ENCODE measurements around the gene COQ3. TPM values are rescaled to one million over a fixed set of nuclear protein-coding genes. Genes with fewer than 3 reads are reported as not detected.

Gene COQ3
- polyA plus RNA-seq, 1 donor from 2014 or later = 23.0 TPM

GRCh38 chr6:99378636-99379035, 15.4 kb downstream of the COQ3 start:
- Histone ChIP-seq H2AFZ (ENCODE audit: low read depth, low read length) (no peak overlapping the region), H3K27ac (ENCODE audit: low read length) (no peak overlapping the region), H4K20me1 (ENCODE audit: insufficient read depth) (no peaks in the 10 kb centered on the region), H3K27me3 (ENCODE audit: insufficient read depth, low read depth, low read length) (no peaks in the 10 kb centered on the region), H3K9me2 (ENCODE audit: insufficient read depth, low read length) (no peaks in the 10 kb centered on the region), H3K36me3 (ENCODE audit: insufficient read depth, low read length) (no peaks in the 10 kb centered on the region), H3K9ac (ENCODE audit: low read length) (no peak overlapping the region), H3F3A (ENCODE audit: insufficient read depth, low read length, poor library complexity, severe bottlenecking) (no peaks in the 10 kb centered on the region), H3K79me2 (replicated peaks; ENCODE audit: insufficient read depth, low read length) (no peaks in the 10 kb centered on the region), H3K9me3 (ENCODE audit: low read length) (no peaks in the 10 kb centered on the region), H3K4me3 (ENCODE audit: low read length) (no peak overlapping the region), H3K4me2 (ENCODE audit: low read length) (no peak overlapping the region)
- TF ChIP-seq REST (IDR thresholded peaks at IDR 0.05; ENCODE audit: borderline replicate concordance) = no peak
- TF ChIP-seq TAF1 (IDR thresholded peaks at IDR 0.05; ENCODE audit: low read depth) = no peak
- TF ChIP-seq MXI1 (conservative IDR thresholded peaks at IDR 0.05; ENCODE audit: poor library complexity, severe bottlenecking) = no peak
- TF ChIP-seq SMC3 (conservative IDR thresholded peaks at IDR 0.05; ENCODE audit: poor library complexity) = no peak
- no peak for TF ChIP-seq EZH2 (IDR thresholded peaks at IDR 0.05; ENCODE audit: borderline replicate concordance, insufficient read depth, low read length, poor library complexity, severe bottlenecking)
- TF ChIP-seq POLR2AphosphoS5 (IDR thresholded peaks at IDR 0.05) = no peak
- TF ChIP-seq CTCF (IDR thresholded peaks at IDR 0.05; ENCODE audit: poor library complexity, severe bottlenecking) = no peak
- no peak for TF ChIP-seq EP300 (conservative IDR thresholded peaks at IDR 0.05; ENCODE audit: poor library complexity, severe bottlenecking)
- no peak for TF ChIP-seq RAD21 (conservative IDR thresholded peaks at IDR 0.05)

- H3K36me3 ChIP-seq (ENCODE audit: insufficient read depth, low read length) = no peaks in the 10 kb centered on the region
- no peak overlapping the region for H3K4me3 ChIP-seq (ENCODE audit: low read length)
- no peak for TF ChIP-seq MXI1 (conservative IDR thresholded peaks at IDR 0.05; ENCODE audit: poor library complexity, severe bottlenecking)
- no peak for TF ChIP-seq RAD21 (conservative IDR thresholded peaks at IDR 0.05)
- TF ChIP-seq EZH2 (IDR thresholded peaks at IDR 0.05; ENCODE audit: borderline replicate concordance, insufficient read depth, low read length, poor library complexity, severe bottlenecking) = no peak
- TF ChIP-seq REST (IDR thresholded peaks at IDR 0.05; ENCODE audit: borderline replicate concordance) = no peak
- TF ChIP-seq SMC3 (conservative IDR thresholded peaks at IDR 0.05; ENCODE audit: poor library complexity) = no peak
- TF ChIP-seq CTCF (IDR thresholded peaks at IDR 0.05; ENCODE audit: poor library complexity, severe bottlenecking) = no peak
- no peak overlapping the region for H2AFZ ChIP-seq (ENCODE audit: low read depth, low read length)
- H3K4me2 ChIP-seq (ENCODE audit: low read length) = no peak overlapping the region
- H3K27ac ChIP-seq (ENCODE audit: low read length) = no peak overlapping the region
- H4K20me1 ChIP-seq (ENCODE audit: insufficient read depth) = no peaks in the 10 kb centered on the region
- no peak overlapping the region for H3K9ac ChIP-seq (ENCODE audit: low read length)
- H3K9me2 ChIP-seq (ENCODE audit: insufficient read depth, low read length) = no peaks in the 10 kb centered on the region
- no peaks in the 10 kb centered on the region for H3K9me3 ChIP-seq (ENCODE audit: low read length)
- no peaks in the 10 kb centered on the region for H3K79me2 ChIP-seq (replicated peaks; ENCODE audit: insufficient read depth, low read length)
- H3F3A ChIP-seq (ENCODE audit: insufficient read depth, low read length, poor library complexity, severe bottlenecking) = no peaks in the 10 kb centered on the region
- H3K27me3 ChIP-seq (ENCODE audit: insufficient read depth, low read depth, low read length) = no peaks in the 10 kb centered on the region
Observed at GRCh38 chr6:99369533-99369932, 24.5 kb downstream of the COQ3 start.

Measured in neural cell (in vitro differentiated cells).